ENCODE results near the gene JARID2. TPM values are rescaled to one million over a fixed set of nuclear protein-coding genes. Genes with fewer than 3 reads are reported as not detected.

The JARID2 gene
- total and polyA plus RNA-seq, 9 of the 15 experiments (the other 6 are each of a cell fraction or from before 2014, with no cell fraction given) = 5.0 to 29.0 (median 15.6) TPM

GRCh38 chr6:15320693-15321092 lies 74.8 kb downstream of the JARID2 start (continued):
- TF ChIP-seq ARID2 (IDR thresholded peaks at IDR 0.05) (0 out of 2 replicates have a peak, but pooled peaks have one; percentile 51), NBN (IDR thresholded peaks at IDR 0.05; ENCODE audit: low read depth) (0 out of 2 replicates have a peak, but pooled peaks have one; percentile 40), ELF4 (CRISPR knock-in tag; IDR thresholded peaks at IDR 0.05) (0 out of 2 replicates have a peak, but pooled peaks have one; percentile 20), C11orf30 (IDR thresholded peaks at IDR 0.05; ENCODE audit: low read depth) (peak; percentile 92), ARNT (IDR thresholded peaks at IDR 0.05) (0 out of 4 replicates have a peak, but pooled peaks of 1 of the 2 experiments have one; percentile 58), EHMT2 (IDR thresholded peaks at IDR 0.05) (peak; percentile 48; the same call in 1 of the 2 replicates), ZNF316 (IDR thresholded peaks at IDR 0.05) (peak; percentile 92), ZNF592 (IDR thresholded peaks at IDR 0.05) (no peak), FOSL1 (tag; conservative IDR thresholded peaks at IDR 0.05) (peak; percentile 75), SMARCC2 (IDR thresholded peaks at IDR 0.05; ENCODE audit: low read depth) (0 out of 2 replicates have a peak, but pooled peaks have one; percentile 49), CBX5 (IDR thresholded peaks at IDR 0.05; ENCODE audit: borderline replicate concordance, low read depth) (no peak), ETV1 (tag; conservative IDR thresholded peaks at IDR 0.05; ENCODE audit: low read depth) (no peak), TOE1 (IDR thresholded peaks at IDR 0.05; ENCODE audit: borderline replicate concordance) (no peak), TOE1 (CRISPR knock-in tag; IDR thresholded peaks at IDR 0.05; ENCODE audit: borderline replicate concordance, low read depth) (no peak), NFE2L1 (tag; IDR thresholded peaks at IDR 0.05; ENCODE audit: borderline replicate concordance, low read depth) (peak; percentile 72), NFE2 (IDR thresholded peaks at IDR 0.05; ENCODE audit: low read depth) (peak; percentile 83), ARID1B (IDR thresholded peaks at IDR 0.05) (peak; percentile 78), MTA1 (IDR thresholded peaks at IDR 0.05; ENCODE audit: borderline replicate concordance) (no peak), MAFF (IDR thresholded peaks at IDR 0.05; ENCODE audit: low read length) (0 out of 2 replicates have a peak, but pooled peaks have one; percentile 29), RAD21 (CRISPR knock-in tag; conservative IDR thresholded peaks at IDR 0.05 in 1 of 2, IDR thresholded peaks at IDR 0.05 in 1 of 2) (0 out of 4 replicates have a peak, but pooled peaks of 1 of the 2 experiments have one; percentile 9), HDAC3 (IDR thresholded peaks at IDR 0.05; ENCODE audit: borderline replicate concordance, partially characterized antibody) (peak; percentile 33), HDAC1 (IDR thresholded peaks at IDR 0.05) (peak in 1 of 2 experiments; percentile 55; a peak in 1 of 4 replicates), ZNF146 (CRISPR knock-in tag; IDR thresholded peaks at IDR 0.05; ENCODE audit: unreplicated experiment) (no peak)

Measured in K562 (cell line).